ENCODE data around the gene NOTCH1. TPM values are rescaled to one million over a fixed set of nuclear protein-coding genes. Genes with fewer than 3 reads are reported as not detected.

The NOTCH1 gene
- total RNA-seq, 4 donors from 2014 or later, result 48.6 to 90.6 (median 58.8) TPM

DNA sequence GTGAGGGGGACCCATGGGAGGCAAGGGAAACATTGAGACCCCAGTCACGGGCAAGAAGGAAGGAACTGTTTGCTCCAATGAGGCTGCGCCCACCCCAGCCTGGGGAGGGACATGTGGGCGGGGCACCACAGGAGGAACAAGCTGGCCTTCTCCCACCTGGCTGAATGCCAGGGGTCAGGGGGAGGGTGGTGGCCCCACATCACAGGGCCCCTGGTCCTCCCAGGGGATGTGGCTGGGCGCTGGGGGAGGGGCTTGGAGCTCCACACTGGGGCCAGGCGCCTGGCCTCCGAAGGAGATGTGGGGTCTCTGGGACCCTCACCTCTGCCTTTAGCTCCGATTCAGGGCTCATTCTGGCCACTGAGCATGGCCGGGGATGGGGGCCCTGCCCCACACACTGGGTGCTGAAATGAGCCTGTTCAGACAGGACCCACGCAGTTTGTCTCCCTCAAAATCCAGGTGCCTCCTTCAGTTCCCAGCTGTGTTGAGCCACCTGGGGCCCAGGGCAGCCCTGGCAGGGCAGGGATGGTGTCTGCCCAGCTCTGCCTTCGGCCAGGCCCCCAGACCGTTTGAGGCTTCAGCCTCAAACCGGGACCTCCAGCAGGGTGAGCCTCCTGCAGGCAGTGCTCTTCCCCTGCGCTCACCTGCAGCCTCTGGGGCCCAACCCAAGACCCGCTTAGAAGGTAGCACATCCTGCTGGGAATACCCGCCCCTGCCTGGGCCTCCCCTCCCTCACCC lies 33.2 kb upstream of the NOTCH1 start:
- no peaks in the 10 kb centered on the region for H3K27me3 ChIP-seq
- TF ChIP-seq POLR2A (IDR thresholded peaks at IDR 0.05; ENCODE audit: low read depth), result no peak
- TF ChIP-seq, protein P1, sequence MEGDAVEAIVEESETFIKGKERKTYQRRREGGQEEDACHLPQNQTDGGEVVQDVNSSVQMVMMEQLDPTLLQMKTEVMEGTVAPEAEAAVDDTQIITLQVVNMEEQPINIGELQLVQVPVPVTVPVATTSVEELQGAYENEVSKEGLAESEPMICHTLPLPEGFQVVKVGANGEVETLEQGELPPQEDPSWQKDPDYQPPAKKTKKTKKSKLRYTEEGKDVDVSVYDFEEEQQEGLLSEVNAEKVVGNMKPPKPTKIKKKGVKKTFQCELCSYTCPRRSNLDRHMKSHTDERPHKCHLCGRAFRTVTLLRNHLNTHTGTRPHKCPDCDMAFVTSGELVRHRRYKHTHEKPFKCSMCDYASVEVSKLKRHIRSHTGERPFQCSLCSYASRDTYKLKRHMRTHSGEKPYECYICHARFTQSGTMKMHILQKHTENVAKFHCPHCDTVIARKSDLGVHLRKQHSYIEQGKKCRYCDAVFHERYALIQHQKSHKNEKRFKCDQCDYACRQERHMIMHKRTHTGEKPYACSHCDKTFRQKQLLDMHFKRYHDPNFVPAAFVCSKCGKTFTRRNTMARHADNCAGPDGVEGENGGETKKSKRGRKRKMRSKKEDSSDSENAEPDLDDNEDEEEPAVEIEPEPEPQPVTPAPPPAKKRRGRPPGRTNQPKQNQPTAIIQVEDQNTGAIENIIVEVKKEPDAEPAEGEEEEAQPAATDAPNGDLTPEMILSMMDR (IDR thresholded peaks at IDR 0.05), result no peak
- no peak for TF ChIP-seq EP300 (IDR thresholded peaks at IDR 0.05)
- TF ChIP-seq POLR2AphosphoS5 (IDR thresholded peaks at IDR 0.05), result no peak
- H3K4me1 ChIP-seq, result peaks cover 26 to 33% (median 28%) of the 10 kb centered on the region in 4 donors
- no peaks in the 10 kb centered on the region for H3K9me3 ChIP-seq
- intact Hi-C loops (cut with DNase I), result no loop called here
- H3K27ac ChIP-seq (replicated peaks in 1 of 4), result no peak overlapping the region
- no peak for DNase-seq (ENCODE audit: extremely low spot score)
- H3K36me3 ChIP-seq, result no peaks in the 10 kb centered on the region
- 63% methylated on average over 12 of the region's 15 CpGs for WGBS
- H3K4me3 ChIP-seq, result no peak overlapping the region

- Histone ChIP-seq H3K27ac (replicated peaks in 1 of 4) (no peak overlapping the region), H3K4me3 (no peak overlapping the region), H3K36me3 (no peaks in the 10 kb centered on the region), H3K9me3 (no peaks in the 10 kb centered on the region), H3K27me3 (no peaks in the 10 kb centered on the region), H3K4me1 (peaks cover 26 to 31% (median 27%) of the 10 kb centered on the region in 4 donors)
- TF ChIP-seq EP300 (IDR thresholded peaks at IDR 0.05), result no peak
- TF ChIP-seq POLR2A (IDR thresholded peaks at IDR 0.05; ENCODE audit: low read depth), result no peak
- TF ChIP-seq, protein P1 (IDR thresholded peaks at IDR 0.05), result no peak
- TF ChIP-seq POLR2AphosphoS5 (IDR thresholded peaks at IDR 0.05), result no peak
- intact Hi-C loops (cut with DNase I), result no loop called here
- DNase-seq (ENCODE audit: extremely low spot score), result no peak
- 53% methylated on average over 7 of the region's 7 CpGs for WGBS
Observed at GRCh38 chr9:136578626-136578914, 32.7 kb upstream of the NOTCH1 start.

GRCh38 chr9:136577941-136578625 lies 32.2 kb upstream of the NOTCH1 start:
- Histone ChIP-seq H3K4me3 (no peak overlapping the region), H3K9me3 (no peaks in the 10 kb centered on the region), H3K36me3 (no peaks in the 10 kb centered on the region), H3K27me3 (no peaks in the 10 kb centered on the region), H3K27ac (replicated peaks in 1 of 4) (no peak overlapping the region), H3K4me1 (peaks cover 26 to 32% (median 29%) of the 10 kb centered on the region in 4 donors)
- no peak for DNase-seq (ENCODE audit: extremely low spot score)
- intact Hi-C loops (cut with DNase I), result no loop called here
- 81% methylated on average over 21 of the region's 27 CpGs for WGBS
- TF ChIP-seq EP300 (IDR thresholded peaks at IDR 0.05) (no peak), POLR2AphosphoS5 (IDR thresholded peaks at IDR 0.05) (no peak), POLR2A (IDR thresholded peaks at IDR 0.05; ENCODE audit: low read depth) (no peak)
- TF ChIP-seq, protein P1 (IDR thresholded peaks at IDR 0.05), result no peak

- H3K4me1 ChIP-seq, result peaks cover 40 to 49% (median 44%) of the 10 kb centered on the region in 4 donors
- no peaks in the 10 kb centered on the region for H3K36me3 ChIP-seq
- intact Hi-C loops (cut with DNase I), result no loop called here
- no peaks in the 10 kb centered on the region for H3K9me3 ChIP-seq
- no peak for DNase-seq (ENCODE audit: extremely low spot score)
- TF ChIP-seq, protein P1 (IDR thresholded peaks at IDR 0.05), result no peak
- TF ChIP-seq POLR2A (IDR thresholded peaks at IDR 0.05; ENCODE audit: low read depth), result no peak
- peak; percentile 17 to 47 for TF ChIP-seq POLR2AphosphoS5 (IDR thresholded peaks at IDR 0.05)
- TF ChIP-seq EP300 (IDR thresholded peaks at IDR 0.05), result no peak
- no peak overlapping the region for H3K4me3 ChIP-seq
- peak overlapping the region in 2 of 4 donors; percentile 39 to 47 for H3K27ac ChIP-seq (replicated peaks in 1 of 4)
- H3K27me3 ChIP-seq, result no peaks in the 10 kb centered on the region
- 52% methylated on average over 8 of the region's 8 CpGs for WGBS
Observed at GRCh38 chr9:136576269-136576626, 30.4 kb upstream of the NOTCH1 start.
